ENCODE measurements around the gene GTSF1L. TPM values are rescaled to one million over a fixed set of nuclear protein-coding genes. Genes with fewer than 3 reads are reported as not detected.

Gene GTSF1L
- total and polyA plus RNA-seq, 4 donors: not detected

- Histone ChIP-seq H3K9me3 (ENCODE audit: control insufficient read depth in 4 of 4, low read length in 3 of 4) (no peaks in the 10 kb centered on the region), H3K27ac (ENCODE audit: low read depth in 1 of 2, low read length in 2 of 2) (no peak overlapping the region), H3K9ac (ENCODE audit: low read depth in 1 of 2, low read length in 2 of 2) (no peak overlapping the region), H3K27me3 (ENCODE audit: control insufficient read depth in 4 of 4, insufficient read depth in 4 of 4, low read length in 3 of 4) (no peaks in the 10 kb centered on the region), H3K4me3 (ENCODE audit: low read depth in 1 of 3, low read length in 3 of 3) (no peak overlapping the region), H3K4me1 (ENCODE audit: control insufficient read depth in 4 of 4, insufficient read depth in 4 of 4, low read length in 3 of 4) (no peaks in the 10 kb centered on the region), H3K36me3 (ENCODE audit: control insufficient read depth in 4 of 4, insufficient read depth in 3 of 4, low read depth in 1 of 4, low read length in 3 of 4) (no peaks in the 10 kb centered on the region)
- TF ChIP-seq RXRA (IDR thresholded peaks at IDR 0.05) (no peak), REST (IDR thresholded peaks at IDR 0.05) (no peak), YY1 (IDR thresholded peaks at IDR 0.05) (no peak), TAF1 (conservative IDR thresholded peaks at IDR 0.05) (no peak), FOXA1 (IDR thresholded peaks at IDR 0.05) (no peak)
- TF ChIP-seq, protein P1, sequence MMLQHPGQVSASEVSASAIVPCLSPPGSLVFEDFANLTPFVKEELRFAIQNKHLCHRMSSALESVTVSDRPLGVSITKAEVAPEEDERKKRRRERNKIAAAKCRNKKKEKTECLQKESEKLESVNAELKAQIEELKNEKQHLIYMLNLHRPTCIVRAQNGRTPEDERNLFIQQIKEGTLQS (IDR thresholded peaks at IDR 0.05): no peak
- WGBS: 95% methylated on average over 13 of the region's 13 CpGs
- no peak for DNase-seq (ENCODE audit: low spot score)
Measured at GRCh38 chr20:43686820-43687219, 40.0 kb downstream of the GTSF1L start.

GRCh38 chr20:43682446-43682845 lies 44.4 kb downstream of the GTSF1L start:
- 95% methylated on average over 9 of the region's 9 CpGs for WGBS
- H3K27me3 ChIP-seq (ENCODE audit: control insufficient read depth in 4 of 4, insufficient read depth in 4 of 4, low read length in 3 of 4): no peaks in the 10 kb centered on the region
- no peak overlapping the region for H3K27ac ChIP-seq (ENCODE audit: low read depth in 1 of 2, low read length in 2 of 2)

More at GRCh38 chr20:43682446-43682845, 44.4 kb downstream of the GTSF1L start:
- no peaks in the 10 kb centered on the region for H3K9me3 ChIP-seq (ENCODE audit: control insufficient read depth in 4 of 4, low read length in 3 of 4)
- H3K4me1 ChIP-seq (ENCODE audit: control insufficient read depth in 4 of 4, insufficient read depth in 4 of 4, low read length in 3 of 4): no peaks in the 10 kb centered on the region
- H3K9ac ChIP-seq (ENCODE audit: low read depth in 1 of 2, low read length in 2 of 2): no peak overlapping the region
- no peaks in the 10 kb centered on the region for H3K36me3 ChIP-seq (ENCODE audit: control insufficient read depth in 4 of 4, insufficient read depth in 3 of 4, low read depth in 1 of 4, low read length in 3 of 4)
- no peak overlapping the region for H3K4me3 ChIP-seq (ENCODE audit: low read depth in 1 of 3, low read length in 3 of 3)
- no peak for TF ChIP-seq YY1 (IDR thresholded peaks at IDR 0.05)
- no peak for TF ChIP-seq REST (IDR thresholded peaks at IDR 0.05)
- TF ChIP-seq, protein P1 (IDR thresholded peaks at IDR 0.05): no peak
- TF ChIP-seq ZBTB33 (IDR thresholded peaks at IDR 0.05): no peak
- TF ChIP-seq MAX (IDR thresholded peaks at IDR 0.05): no peak
- no peak for TF ChIP-seq FOXA1 (IDR thresholded peaks at IDR 0.05)
- TF ChIP-seq NR2F2 (IDR thresholded peaks at IDR 0.05): no peak
- TF ChIP-seq GABPA (IDR thresholded peaks at IDR 0.05 in 1 of 2, conservative IDR thresholded peaks at IDR 0.05 in 1 of 2): no peak
- TF ChIP-seq RAD21 (IDR thresholded peaks at IDR 0.05): no peak
- no peak for TF ChIP-seq EGR1 (IDR thresholded peaks at IDR 0.05; ENCODE audit: low read depth in 2 of 2)
- no peak for TF ChIP-seq JUND (IDR thresholded peaks at IDR 0.05)
- TF ChIP-seq SP1 (IDR thresholded peaks at IDR 0.05): no peak
- no peak for TF ChIP-seq CTCF (IDR thresholded peaks at IDR 0.05; ENCODE audit: low read depth, low read length, missing input control)
- no peak for DNase-seq (ENCODE audit: low spot score)
